Measurements from ENCODE around the gene PCED1A.

DNA sequence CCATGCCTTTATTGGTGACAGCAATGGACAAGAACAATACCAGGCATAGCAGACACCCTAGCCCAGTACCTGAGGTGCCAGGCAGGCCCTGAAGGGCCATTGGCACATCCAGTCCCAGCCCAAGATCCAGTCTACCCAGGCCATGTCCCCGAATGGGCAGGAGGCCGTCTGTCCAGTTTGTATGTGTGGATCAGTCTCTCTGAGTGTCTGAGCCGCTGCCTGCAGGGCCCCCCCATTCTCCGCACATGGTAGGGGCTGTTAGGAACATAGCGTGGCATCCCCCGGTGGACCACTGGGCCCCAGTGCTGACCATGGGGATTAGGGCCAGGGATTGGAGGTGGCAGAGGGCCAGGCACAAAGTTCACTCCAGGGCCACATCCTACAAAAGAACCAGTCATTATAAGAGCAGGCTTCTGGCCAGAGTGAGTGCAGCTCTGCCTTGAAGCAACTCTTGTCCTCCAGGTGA, 5.1 kb downstream of the PCED1A start:
- TF ChIP-seq POLR2A (IDR thresholded peaks at IDR 0.05; ENCODE audit: low read depth, low read length) (no peak), EZH2 (IDR thresholded peaks at IDR 0.05; ENCODE audit: borderline replicate concordance, low read depth, low read length, severe bottlenecking) (no peak), POLR2AphosphoS5 (IDR thresholded peaks at IDR 0.05; ENCODE audit: insufficient read depth, low read depth, low read length) (no peak), MYC (IDR thresholded peaks at IDR 0.05; ENCODE audit: low read depth, low read length) (no peak), JUN (IDR thresholded peaks at IDR 0.05; ENCODE audit: borderline replicate concordance, insufficient read depth, insufficient read length, low read depth) (no peak)
- TF ChIP-seq, protein P1, sequence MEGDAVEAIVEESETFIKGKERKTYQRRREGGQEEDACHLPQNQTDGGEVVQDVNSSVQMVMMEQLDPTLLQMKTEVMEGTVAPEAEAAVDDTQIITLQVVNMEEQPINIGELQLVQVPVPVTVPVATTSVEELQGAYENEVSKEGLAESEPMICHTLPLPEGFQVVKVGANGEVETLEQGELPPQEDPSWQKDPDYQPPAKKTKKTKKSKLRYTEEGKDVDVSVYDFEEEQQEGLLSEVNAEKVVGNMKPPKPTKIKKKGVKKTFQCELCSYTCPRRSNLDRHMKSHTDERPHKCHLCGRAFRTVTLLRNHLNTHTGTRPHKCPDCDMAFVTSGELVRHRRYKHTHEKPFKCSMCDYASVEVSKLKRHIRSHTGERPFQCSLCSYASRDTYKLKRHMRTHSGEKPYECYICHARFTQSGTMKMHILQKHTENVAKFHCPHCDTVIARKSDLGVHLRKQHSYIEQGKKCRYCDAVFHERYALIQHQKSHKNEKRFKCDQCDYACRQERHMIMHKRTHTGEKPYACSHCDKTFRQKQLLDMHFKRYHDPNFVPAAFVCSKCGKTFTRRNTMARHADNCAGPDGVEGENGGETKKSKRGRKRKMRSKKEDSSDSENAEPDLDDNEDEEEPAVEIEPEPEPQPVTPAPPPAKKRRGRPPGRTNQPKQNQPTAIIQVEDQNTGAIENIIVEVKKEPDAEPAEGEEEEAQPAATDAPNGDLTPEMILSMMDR (IDR thresholded peaks at IDR 0.05; ENCODE audit: extremely low read depth in 1 of 2, insufficient read depth in 1 of 2, low read depth in 1 of 2, low read length in 2 of 2): no peak
- TF ChIP-seq, protein P2, sequence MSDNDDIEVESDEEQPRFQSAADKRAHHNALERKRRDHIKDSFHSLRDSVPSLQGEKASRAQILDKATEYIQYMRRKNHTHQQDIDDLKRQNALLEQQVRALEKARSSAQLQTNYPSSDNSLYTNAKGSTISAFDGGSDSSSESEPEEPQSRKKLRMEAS (IDR thresholded peaks at IDR 0.05; ENCODE audit: insufficient read depth, insufficient read length): no peak

Data from endothelial cell of umbilical vein (primary cell).